GM18519 (cell line): Measurements from ENCODE around the gene PPP6R2.
"Not testable (repeated sequence)": the region's sequence is repeated elsewhere in the genome, so short reads cannot be mapped to it uniquely, and the experiment has no call there.

Source experiments
- ATAC-seq: cut with Tn5 transposase; IDR thresholded peaks from one replicate; pipeline ENCODE4 v1.9.1; 2021; ENCODE audit warnings: mild to moderate bottlenecking, moderate library complexity; ENCODE audit not compliant: unreplicated experiment, low FRiP score

The PPP6R2 gene

DNA sequence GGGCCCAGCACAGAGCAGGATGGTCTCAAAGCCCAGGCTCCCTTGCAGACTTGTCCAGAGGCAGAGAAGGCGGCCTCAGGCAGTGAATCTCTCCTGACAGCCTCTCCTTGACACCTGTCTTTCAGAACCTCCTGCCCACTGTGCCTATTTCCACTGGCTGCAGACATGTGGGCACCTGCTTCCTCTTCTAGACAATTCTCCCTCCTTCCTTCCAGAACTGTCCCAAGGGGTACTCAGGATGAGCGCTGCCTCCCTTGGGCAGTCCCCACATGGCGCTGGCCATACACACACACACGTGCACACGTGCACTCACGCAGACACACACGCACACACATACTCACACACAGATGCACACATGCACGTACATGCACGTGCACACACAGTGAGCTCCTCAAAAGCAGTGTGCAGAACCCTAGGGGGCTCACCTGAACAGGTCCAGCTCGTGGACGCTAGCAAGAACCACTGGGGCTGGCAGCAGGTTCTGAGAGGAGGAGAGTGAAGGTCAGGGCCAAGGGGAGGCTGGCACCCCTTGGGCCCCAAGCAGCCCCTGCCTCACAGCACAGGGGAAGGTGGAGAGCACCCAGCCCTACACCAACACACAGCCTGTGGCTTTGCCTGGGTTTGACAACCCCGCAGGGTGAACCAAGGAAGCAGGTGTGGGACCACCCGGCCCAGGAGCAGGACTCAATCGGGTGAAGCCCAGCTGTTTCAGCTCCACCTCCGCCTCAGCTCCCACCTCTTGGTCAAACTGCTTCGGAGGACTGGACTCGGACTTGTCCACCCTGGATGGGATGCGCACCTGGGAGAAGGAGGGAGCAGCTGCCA is 27.6 kb upstream of the PPP6R2 start:
- ATAC-seq = no peak

- ATAC-seq = no peak
Measured at GRCh38 chr22:50316114-50317065, 26.7 kb upstream of the PPP6R2 start.

GRCh38 chr22:50317178-50317577 is 25.9 kb upstream of the PPP6R2 start:
- ATAC-seq = no peak

DNA sequence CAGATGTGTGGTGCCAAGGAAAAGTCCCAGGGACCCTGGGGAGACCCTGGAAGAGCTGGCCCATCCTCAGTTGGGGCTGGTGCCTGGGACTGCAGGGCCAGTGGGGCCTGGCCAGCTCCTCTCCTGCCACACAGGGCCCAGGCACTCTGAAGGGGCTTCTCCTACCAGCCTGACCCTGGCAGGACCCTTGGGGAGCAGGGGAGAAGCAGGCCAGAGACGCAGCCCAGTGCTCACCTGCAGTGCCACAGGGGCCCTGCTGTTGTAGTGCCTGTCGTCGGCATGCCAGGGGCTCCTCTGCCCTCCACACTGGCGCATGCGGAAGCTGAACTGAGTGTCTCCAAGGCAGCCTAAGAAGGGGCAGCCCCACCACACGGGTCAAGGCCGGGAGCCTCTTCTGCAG is 25.5 kb upstream of the PPP6R2 start:
- no peak for ATAC-seq

DNA sequence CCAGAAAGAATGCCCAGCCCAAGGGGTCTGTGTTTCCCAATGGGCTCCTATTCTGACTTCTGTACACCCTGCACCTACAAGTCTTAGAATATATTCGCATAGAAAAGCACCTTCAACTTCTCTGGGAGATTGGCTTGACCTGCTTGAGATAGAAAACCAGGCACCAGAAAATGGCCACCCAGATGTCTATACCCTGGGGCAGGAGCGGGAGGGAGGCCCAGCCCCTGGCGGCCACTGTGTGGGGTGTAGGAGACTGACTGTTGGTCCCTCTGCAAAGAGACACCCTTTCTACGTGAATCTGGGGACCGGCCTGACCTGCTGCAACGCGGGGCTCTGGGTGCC is 24.8 kb upstream of the PPP6R2 start:
- ATAC-seq = no peak

GRCh38 chr22:50318698-50319411 is 24.3 kb upstream of the PPP6R2 start:
- ATAC-seq = no peak

DNA sequence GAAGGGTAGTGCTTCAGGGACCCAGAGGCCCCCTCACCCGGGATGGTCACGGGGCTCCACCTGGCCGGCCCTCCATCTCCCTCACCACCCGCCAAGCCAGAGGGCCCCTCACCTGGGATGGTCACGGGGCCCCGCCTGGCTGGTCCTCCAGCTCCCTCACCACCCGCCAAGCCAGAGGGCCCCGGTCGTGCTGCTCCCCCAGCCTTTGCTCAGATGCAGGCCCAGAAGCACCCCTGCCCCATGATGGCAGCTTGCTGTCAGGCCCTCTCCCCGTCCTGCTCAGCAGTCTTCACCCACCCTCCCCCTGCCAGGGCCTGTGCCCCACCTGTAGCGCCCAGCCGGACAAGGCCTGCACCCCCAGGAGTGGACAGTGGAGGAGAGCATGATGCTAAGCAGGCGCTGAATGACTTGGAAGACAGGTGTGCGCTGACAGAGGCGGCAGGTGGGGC is 23.6 kb upstream of the PPP6R2 start:
- ATAC-seq = no peak

- ATAC-seq = no peak
Measured at GRCh38 chr22:50320116-50320515, 23.0 kb upstream of the PPP6R2 start.

- ATAC-seq = no peak
Measured at GRCh38 chr22:50320671-50321325, 22.3 kb upstream of the PPP6R2 start.

GRCh38 chr22:50322382-50323104 is 20.6 kb upstream of the PPP6R2 start:
- not testable (repeated sequence) for ATAC-seq

DNA sequence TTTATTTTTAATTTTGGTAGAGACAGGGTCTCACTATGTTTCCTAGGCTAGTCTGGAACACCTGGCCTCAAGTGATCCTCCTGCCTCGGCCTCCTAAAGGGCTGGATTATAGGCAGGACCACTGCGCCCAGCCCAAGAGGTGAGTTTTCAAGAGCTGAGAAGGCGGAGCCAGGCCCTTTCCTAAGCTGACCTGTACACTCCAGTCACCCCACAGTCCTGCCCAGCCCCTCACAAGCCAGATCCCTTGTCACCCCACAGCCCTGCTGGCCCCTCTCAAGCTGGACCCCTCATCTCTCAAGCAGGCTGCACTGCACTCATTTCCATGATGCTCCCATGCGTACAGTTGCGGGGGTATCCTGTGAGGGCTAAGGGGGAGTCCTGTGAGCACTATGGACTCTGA is 19.2 kb upstream of the PPP6R2 start:
- no peak for ATAC-seq

- no peak for ATAC-seq
Measured at GRCh38 chr22:50325444-50326224, 17.5 kb upstream of the PPP6R2 start.

GRCh38 chr22:50326225-50326955 is 16.7 kb upstream of the PPP6R2 start:
- no peak for ATAC-seq

DNA sequence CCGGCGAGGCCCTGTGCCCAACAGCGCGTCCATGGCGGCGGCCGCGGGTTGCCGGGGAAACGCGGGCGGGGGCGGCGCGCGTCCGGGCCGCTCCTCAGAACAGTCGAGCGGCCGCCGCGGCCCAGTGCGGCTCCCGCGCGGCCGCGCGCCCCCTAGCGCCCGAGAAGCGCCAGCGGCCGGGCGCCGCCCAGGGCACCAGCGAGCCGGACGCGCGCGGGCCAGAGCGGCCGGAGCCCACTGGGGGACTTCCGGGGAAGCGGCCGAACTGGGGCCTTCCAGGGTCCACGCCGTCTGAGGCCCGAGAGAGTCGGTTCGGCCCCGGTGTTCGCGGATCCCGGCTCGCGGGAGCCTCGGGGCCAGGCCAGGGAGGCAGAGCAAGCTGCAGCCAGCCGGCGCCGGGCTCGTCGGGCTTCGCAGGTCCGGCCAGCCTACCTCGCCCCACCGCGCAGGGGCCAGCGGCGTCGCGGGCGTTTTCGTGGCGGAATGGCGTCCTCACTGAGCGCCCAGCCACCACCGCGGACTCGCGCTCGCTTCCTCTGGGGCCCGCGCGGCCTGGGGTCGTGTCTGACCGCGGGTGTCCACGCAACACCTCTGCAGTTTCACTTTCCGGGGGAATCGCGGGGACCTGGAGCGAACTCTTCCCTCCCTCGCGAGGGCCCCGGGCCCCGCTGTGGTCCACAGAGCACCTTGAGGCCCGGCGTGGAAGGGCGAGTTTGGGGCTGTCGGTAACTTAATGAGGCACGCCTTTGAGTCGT is 16.0 kb upstream of the PPP6R2 start, which contains the start of gene DENND6B:
Gene DENND6B (minus strand): TSS at position 57 of the 755 bp plus-strand sequence. CDS start 24 bp downstream, at position 33.
- peak; percentile 46 for ATAC-seq

GRCh38 chr22:50327711-50328019 is 15.5 kb upstream of the PPP6R2 start:
- ATAC-seq = no peak

DNA sequence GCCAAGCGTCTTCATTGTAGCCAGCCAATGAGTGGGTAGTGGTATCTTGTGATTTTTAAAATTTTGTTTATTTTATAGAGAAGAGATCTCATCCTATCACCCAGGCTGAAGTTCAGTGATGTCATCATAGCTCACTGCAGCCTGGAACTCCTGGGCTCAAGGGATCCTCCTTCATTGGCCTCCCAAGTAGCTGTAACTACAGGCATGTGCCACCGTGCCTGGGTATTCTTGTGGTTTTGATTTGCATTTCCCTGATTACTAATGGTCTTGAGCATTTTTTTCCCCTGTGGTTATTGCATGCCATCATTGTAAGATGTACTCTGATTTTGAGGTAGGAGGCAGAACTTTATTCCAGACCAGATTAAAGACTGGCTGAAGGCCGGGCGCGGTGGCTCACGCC is 13.9 kb upstream of the PPP6R2 start:
- no peak for ATAC-seq

DNA sequence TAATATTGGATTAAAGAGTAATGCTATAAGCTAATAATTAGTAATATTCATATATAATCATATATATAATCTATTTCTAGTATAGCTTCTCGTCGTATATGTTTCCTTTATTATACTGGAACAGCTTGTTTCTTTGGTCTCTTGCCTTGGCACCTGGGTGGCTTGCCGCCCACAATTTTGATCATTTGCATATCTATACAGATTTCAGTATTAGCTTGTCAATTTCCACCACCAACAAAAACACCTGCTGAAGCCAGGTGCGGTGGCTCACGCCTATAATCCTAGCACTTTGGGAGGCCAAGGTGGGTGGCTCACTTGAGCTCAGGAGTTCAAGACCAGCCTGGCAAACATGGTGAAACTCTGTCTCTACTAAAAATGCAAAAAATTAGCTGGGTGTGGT is 8.7 kb upstream of the PPP6R2 start:
- ATAC-seq = not testable (repeated sequence)
